B cell (primary cell): ENCODE measurements around the gene AUTS2.

Source experiments
- EZH2 ChIP-seq: IDR thresholded peaks from 2 replicates; pipeline ENCODE4 v1.6.1; 2012; ENCODE audit warnings: borderline replicate concordance, low read depth, mild to moderate bottlenecking, moderate library complexity, low read length; ENCODE audit not compliant: insufficient read depth, poor library complexity, severe bottlenecking
- TF ChIP-seq, protein P1 (sequence below): fragments of 200-600 bp; IDR thresholded peaks from one replicate; pipeline ENCODE4 v1.8.0; 2022; ENCODE audit warnings: antibody characterized with exemption, mild to moderate bottlenecking

DNA sequence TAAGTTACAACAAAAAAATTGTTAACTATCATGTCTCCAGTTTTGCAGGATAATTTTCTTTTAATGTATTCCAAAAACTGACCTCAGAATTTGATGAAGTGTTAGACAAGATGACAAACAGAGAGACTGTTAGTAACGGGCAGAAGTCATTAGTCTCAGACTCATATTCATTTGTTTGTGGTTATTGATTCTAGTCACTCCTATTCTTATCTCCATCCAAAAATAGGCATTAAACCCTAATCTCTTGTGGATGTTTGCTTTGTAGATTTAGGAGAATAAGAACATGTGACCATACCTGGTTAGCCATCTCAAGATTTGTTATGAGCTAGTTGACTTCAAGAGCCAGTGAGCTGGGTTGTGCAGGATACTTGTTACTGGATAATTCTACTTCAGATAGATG is 261.1 kb downstream of the AUTS2 start:
- TF ChIP-seq, protein P1, sequence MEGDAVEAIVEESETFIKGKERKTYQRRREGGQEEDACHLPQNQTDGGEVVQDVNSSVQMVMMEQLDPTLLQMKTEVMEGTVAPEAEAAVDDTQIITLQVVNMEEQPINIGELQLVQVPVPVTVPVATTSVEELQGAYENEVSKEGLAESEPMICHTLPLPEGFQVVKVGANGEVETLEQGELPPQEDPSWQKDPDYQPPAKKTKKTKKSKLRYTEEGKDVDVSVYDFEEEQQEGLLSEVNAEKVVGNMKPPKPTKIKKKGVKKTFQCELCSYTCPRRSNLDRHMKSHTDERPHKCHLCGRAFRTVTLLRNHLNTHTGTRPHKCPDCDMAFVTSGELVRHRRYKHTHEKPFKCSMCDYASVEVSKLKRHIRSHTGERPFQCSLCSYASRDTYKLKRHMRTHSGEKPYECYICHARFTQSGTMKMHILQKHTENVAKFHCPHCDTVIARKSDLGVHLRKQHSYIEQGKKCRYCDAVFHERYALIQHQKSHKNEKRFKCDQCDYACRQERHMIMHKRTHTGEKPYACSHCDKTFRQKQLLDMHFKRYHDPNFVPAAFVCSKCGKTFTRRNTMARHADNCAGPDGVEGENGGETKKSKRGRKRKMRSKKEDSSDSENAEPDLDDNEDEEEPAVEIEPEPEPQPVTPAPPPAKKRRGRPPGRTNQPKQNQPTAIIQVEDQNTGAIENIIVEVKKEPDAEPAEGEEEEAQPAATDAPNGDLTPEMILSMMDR: no peak
- TF ChIP-seq EZH2: no peak
